Measurements from ENCODE around the gene GPBP1. TPM values are rescaled to one million over a fixed set of nuclear protein-coding genes. Genes with fewer than 3 reads are reported as not detected.

Gene GPBP1
- total RNA-seq, 1 donor from 2014 or later = 142 TPM

GRCh38 chr5:57311921-57312735 lies 138.3 kb downstream of the GPBP1 start:
- Mint-ChIP-seq H3K9me3 (peaks cover 5% of the 10 kb centered on the region), H3K27ac (no peak overlapping the region), H3K4me3 (no peak overlapping the region), H3K36me3 (ENCODE audit: low read depth) (no peaks in the 10 kb centered on the region), H3K27me3 (peaks cover 3% of the 10 kb centered on the region), H3K4me1 (peaks cover 12% of the 10 kb centered on the region)
- ATAC-seq (ENCODE audit: low read depth) = no peak
- POLR2A ChIA-PET = no interaction called here
- TF ChIP-seq CTCF (IDR thresholded peaks at IDR 0.05) = no peak
- intact Hi-C loops (cut with micrococcal nuclease) = no loop called here
- CTCF ChIA-PET = interaction anchor here (0.9 kb wide), 1 partner anchor 14 kb away, joined by 7 read pairs; no protein-coding TSS in a partner anchor
- DNase-seq = no peak

GRCh38 chr5:57313716-57314115 lies 139.9 kb downstream of the GPBP1 start:
- CTCF ChIA-PET = no interaction called here

More at GRCh38 chr5:57313716-57314115, 139.9 kb downstream of the GPBP1 start:
- no peak for TF ChIP-seq CTCF (IDR thresholded peaks at IDR 0.05)
- Mint-ChIP-seq H3K4me1 (peaks cover 12% of the 10 kb centered on the region), H3K27me3 (peaks cover under 1% of the 10 kb centered on the region), H3K36me3 (ENCODE audit: low read depth) (no peaks in the 10 kb centered on the region), H3K27ac (no peak overlapping the region), H3K9me3 (peaks cover 1% of the 10 kb centered on the region), H3K4me3 (no peak overlapping the region)
- ATAC-seq (ENCODE audit: low read depth) (no peak), DNase-seq (no peak)
- POLR2A ChIA-PET = no interaction called here
- intact Hi-C loops (cut with micrococcal nuclease) = no loop called here

Other genes with a start within 250 kb of the GPBP1 start
- gene MIER3, start 221.9 kb upstream of the GPBP1 start, total RNA-seq = 22.2 and 23.5 TPM in 2 replicates